Lower leg skin (tissue), 3 donors: ENCODE data around the gene SLC24A1.

Experiments used
- CTCF ChIP-seq, 3 donors: fragments of 450-650 bp; IDR thresholded peaks; one replicate each; pipeline ENCODE4 v1.5.1; 2016; ENCODE audit warnings: antibody characterized with exemption in 3 of 3, mild to moderate bottlenecking in 3 of 3, moderate library complexity in 2 of 3
- POLR2A ChIP-seq, 2 donors: fragments of 450-650 bp; IDR thresholded peaks; one replicate each; pipeline ENCODE4 v1.6.1; 2016 to 2017; ENCODE audit warnings: antibody characterized with exemption in 2 of 2, mild to moderate bottlenecking in 1 of 2, moderate library complexity in 1 of 2

DNA sequence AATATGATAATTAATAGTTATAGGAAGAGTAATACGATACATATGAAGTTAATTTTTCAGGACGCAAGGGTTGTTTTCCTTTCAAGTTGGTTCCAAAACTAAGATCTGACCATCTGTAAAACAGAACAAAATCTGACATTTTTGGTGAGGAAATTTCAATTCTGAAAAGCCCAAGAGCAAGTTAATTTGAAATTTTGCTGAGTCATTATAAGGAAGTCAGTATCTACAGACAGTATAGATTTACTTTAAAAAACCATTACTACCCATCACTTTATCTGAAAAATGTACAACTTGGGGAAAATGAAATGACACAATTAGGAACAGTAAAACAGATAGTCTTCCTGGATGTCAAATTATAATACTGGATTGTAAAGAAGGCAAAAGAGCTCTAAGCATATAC is 23.3 kb upstream of the SLC24A1 start:
- no peak for TF ChIP-seq CTCF (IDR thresholded peaks at IDR 0.05)
- TF ChIP-seq POLR2A (IDR thresholded peaks at IDR 0.05) = no peak
